Skeletal muscle satellite cell (primary cell): ENCODE results near the gene FIG4.

Experiments used
- H3K27me3 ChIP-seq: 2 replicates; pipeline ENCODE4 v1.7.0; 2013; ENCODE audit warnings: low read length; ENCODE audit not compliant: control insufficient read depth, insufficient read depth
- H3K36me3 ChIP-seq: 2 replicates; pipeline ENCODE4 v1.7.0; 2013; ENCODE audit warnings: mild to moderate bottlenecking, control low read depth, low read length; ENCODE audit not compliant: insufficient read depth
- H3K4me1 ChIP-seq: 2 replicates; pipeline ENCODE4 v1.7.0; 2013; ENCODE audit warnings: low read length; ENCODE audit not compliant: control insufficient read depth, insufficient read depth
- H3K4me2 ChIP-seq: 2 replicates; pipeline ENCODE4 v1.7.0; 2013; ENCODE audit warnings: mild to moderate bottlenecking, low read length
- H3K4me3 ChIP-seq: 2 replicates; pipeline ENCODE4 v1.7.0; 2013; ENCODE audit warnings: low read length
- H3K9ac ChIP-seq: 2 replicates; pipeline ENCODE4 v1.7.0; 2013; ENCODE audit warnings: mild to moderate bottlenecking, low read depth, low read length, moderate library complexity
- H3K9me3 ChIP-seq: replicated peaks from 2 replicates; pipeline ENCODE4 v1.7.0; 2013; ENCODE audit warnings: mild to moderate bottlenecking, control low read depth, low read length

The FIG4 gene

GRCh38 chr6:109799664-109800063, 108.6 kb downstream of the FIG4 start:
- no peak overlapping the region for H3K4me2 ChIP-seq
- H3K36me3 ChIP-seq = no peaks in the 10 kb centered on the region
- no peaks in the 10 kb centered on the region for H3K27me3 ChIP-seq
- no peak overlapping the region for H3K9ac ChIP-seq
- peaks cover 13% of the 10 kb centered on the region for H3K4me1 ChIP-seq
- H3K4me3 ChIP-seq = no peak overlapping the region
- H3K9me3 ChIP-seq = no peaks in the 10 kb centered on the region

DNA sequence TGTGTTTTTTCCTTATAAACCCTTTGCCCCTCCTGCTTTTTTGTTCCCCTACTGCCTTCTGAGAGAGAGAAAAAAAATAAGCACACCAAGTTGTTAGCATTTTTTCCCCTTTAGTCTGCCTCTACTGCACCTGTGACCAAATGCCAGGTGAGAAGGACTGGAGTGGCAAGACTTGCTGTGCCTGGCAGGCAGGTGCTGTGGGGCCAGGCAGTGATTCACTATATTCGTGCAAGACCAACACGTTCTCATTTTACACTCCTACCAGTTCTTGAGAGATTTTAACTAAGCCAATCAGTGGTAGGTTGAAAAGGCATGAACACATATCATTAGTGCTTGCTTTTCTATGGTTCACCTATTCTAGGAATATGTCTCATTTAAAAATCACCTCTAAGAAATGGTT, 109.7 kb downstream of the FIG4 start:
- no peaks in the 10 kb centered on the region for H3K27me3 ChIP-seq
- peaks cover 10% of the 10 kb centered on the region for H3K4me1 ChIP-seq
- H3K36me3 ChIP-seq = no peaks in the 10 kb centered on the region
- no peak overlapping the region for H3K9ac ChIP-seq
- H3K9me3 ChIP-seq = no peaks in the 10 kb centered on the region
- no peak overlapping the region for H3K4me2 ChIP-seq
- H3K4me3 ChIP-seq = no peak overlapping the region

DNA sequence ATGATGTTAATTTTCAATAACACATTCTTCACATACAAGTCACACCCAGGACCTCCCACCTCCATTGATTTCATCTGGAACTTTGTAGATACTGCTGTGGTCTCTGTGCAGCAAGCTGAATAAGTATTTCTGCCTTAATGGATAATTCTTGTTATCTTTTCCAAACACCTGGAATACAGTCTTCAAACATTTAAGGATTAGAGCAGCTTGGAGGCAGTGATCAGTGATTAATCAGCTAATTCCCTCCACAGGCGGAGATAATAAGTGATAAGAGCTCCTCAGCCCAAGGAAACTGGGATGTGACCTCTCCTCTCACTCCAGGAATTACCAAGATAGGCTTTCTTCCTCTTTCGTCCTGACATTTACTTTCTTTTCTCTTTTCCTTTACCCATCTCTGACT, 110.7 kb downstream of the FIG4 start:
- no peaks in the 10 kb centered on the region for H3K36me3 ChIP-seq
- no peaks in the 10 kb centered on the region for H3K27me3 ChIP-seq
- peaks cover 5% of the 10 kb centered on the region for H3K4me1 ChIP-seq
- no peak overlapping the region for H3K9ac ChIP-seq
- no peak overlapping the region for H3K4me2 ChIP-seq
- H3K4me3 ChIP-seq = no peak overlapping the region
- no peaks in the 10 kb centered on the region for H3K9me3 ChIP-seq

- Histone ChIP-seq H3K27me3 (no peaks in the 10 kb centered on the region), H3K4me2 (no peak overlapping the region), H3K4me3 (no peak overlapping the region), H3K9me3 (no peaks in the 10 kb centered on the region), H3K36me3 (no peaks in the 10 kb centered on the region), H3K4me1 (peaks cover 5% of the 10 kb centered on the region), H3K9ac (no peak overlapping the region)
Observed at GRCh38 chr6:109804020-109804419, 112.9 kb downstream of the FIG4 start.

DNA sequence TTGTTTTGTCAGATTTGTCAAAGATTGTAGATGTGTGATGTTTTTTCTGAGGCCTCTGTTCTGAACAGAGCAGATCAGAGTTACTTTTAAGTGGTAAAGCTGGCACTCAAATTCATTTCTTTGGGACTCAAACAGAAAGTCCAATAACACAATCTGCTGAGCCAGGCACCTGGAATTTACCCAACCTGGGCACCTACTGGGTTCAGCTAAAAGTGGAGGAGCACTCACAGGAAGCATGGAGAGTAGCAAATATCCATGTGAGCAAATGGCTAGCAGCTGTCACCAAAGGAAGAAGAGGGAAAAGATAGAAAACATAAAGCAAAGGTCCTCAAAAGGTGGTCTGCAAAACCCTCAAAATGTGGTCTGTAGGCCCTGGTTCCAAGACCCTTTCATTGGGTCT, 116.8 kb downstream of the FIG4 start:
- Histone ChIP-seq H3K9ac (no peak overlapping the region), H3K36me3 (no peaks in the 10 kb centered on the region)

DNA sequence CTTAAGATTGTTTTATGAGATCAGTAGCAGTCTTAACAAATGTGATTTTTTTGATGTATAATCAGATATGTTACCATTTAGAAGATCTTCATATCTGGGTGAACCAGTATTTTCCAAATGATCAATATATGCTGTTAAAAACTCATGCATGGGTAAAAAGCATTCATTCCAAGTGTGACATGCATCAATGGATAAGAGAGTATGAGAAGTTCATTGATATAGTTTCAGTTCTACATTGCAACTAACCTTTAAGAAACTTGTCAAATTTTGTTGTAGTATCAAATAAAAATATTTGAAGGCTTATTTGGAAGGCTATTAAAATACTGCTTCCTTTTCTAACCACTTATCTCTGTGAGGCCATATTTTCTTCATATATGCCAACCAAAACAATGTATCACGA, 117.7 kb downstream of the FIG4 start:
- no peaks in the 10 kb centered on the region for H3K4me1 ChIP-seq
- no peaks in the 10 kb centered on the region for H3K27me3 ChIP-seq
- H3K4me2 ChIP-seq = no peak overlapping the region
- H3K36me3 ChIP-seq = no peaks in the 10 kb centered on the region
- no peak overlapping the region for H3K4me3 ChIP-seq
- no peak overlapping the region for H3K9ac ChIP-seq
- no peaks in the 10 kb centered on the region for H3K9me3 ChIP-seq

More for the DNA sequence above, 116.8 kb downstream of the FIG4 start:
- Histone ChIP-seq H3K4me3 (no peak overlapping the region), H3K4me1 (no peaks in the 10 kb centered on the region), H3K9me3 (no peaks in the 10 kb centered on the region), H3K4me2 (no peak overlapping the region), H3K27me3 (no peaks in the 10 kb centered on the region)

DNA sequence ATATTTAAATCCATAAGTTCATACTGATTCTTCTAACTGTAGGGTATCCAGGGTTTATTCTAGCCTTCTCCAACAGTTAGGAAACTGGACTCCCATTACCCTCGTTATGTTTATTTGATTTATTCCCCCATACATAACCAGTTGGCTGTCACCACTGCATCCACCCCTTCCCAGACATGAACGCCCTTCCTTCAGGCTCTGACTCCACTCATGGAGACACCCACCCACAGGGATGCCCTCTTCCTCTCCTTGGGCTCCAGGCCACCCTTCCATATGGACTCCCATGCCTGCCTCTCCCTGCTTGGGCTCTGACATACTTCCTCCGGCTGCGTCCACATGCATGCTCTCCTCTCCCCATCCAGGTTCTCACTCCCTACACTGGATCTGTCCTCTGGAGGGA, 124.0 kb downstream of the FIG4 start:
- Histone ChIP-seq H3K4me1 (peaks cover 2% of the 10 kb centered on the region), H3K9ac (no peak overlapping the region), H3K4me3 (no peak overlapping the region), H3K9me3 (no peaks in the 10 kb centered on the region), H3K4me2 (no peak overlapping the region), H3K36me3 (no peaks in the 10 kb centered on the region), H3K27me3 (no peaks in the 10 kb centered on the region)

DNA sequence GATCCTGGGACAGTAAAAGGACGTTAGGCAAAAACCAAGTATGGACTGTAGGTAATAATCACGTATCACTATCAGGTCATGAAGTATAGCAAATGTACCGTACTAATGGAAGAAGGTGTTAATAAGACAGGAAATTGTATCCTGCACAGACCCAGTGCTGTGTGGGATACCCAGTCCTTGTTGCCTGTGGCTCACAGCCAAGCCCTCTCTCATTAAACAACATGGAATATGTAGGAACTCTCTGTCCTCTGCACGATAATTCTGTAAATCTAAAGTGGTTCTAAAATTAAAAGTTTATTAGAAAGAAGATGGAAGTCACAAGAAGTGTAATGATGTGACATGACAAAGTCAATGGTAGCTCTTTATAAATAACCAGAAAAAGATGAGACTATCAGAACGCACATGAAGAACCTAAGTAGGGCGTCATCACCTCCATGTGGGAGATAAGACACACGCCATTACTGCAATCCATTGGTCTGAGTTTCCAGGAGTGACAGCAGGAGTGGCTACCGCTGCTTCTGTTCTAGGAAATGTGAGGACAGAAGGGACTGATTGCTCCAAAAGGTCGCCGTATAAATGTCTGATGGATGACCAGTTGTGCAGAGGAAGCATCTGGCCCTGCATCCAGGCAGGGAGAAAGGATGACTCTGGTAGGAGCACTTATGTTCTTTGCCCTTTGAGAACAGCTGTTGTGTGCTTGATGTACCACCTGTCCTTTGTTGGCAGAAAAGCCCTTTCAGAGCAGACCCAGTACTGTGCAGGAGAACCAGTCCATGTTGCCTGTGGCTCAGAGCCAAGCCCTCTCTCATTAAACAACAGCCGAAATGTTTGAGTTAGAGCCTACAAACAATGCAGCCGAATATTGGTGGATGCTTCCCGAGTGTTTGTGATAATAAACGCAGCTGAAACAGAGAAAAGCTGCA, 125.6 kb downstream of the FIG4 start:
- Histone ChIP-seq H3K4me1 (peaks cover 2% of the 10 kb centered on the region), H3K36me3 (no peaks in the 10 kb centered on the region), H3K27me3 (no peaks in the 10 kb centered on the region), H3K4me3 (no peak overlapping the region), H3K4me2 (no peak overlapping the region), H3K9me3 (no peaks in the 10 kb centered on the region), H3K9ac (no peak overlapping the region)

GRCh38 chr6:109820706-109821350, 129.7 kb downstream of the FIG4 start:
- Histone ChIP-seq H3K36me3 (no peaks in the 10 kb centered on the region), H3K9me3 (no peaks in the 10 kb centered on the region)

DNA sequence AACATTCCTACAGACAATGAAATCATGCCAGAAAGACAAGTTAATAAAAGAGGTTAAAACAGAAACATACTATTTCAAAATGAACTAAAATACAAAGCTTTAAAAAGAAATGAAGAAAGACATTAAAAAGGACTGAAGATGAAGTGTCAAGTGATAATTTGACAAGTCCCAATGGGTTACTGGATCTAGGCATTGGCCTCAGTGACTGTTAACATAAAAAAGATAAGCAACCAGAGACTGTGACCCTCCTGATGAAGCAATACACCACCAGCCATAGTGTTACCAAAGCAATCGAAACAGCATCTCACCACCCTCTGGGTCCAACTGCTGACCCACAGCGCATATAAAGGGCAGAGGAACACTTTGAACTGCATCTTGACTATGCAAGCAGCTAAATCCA, 130.3 kb downstream of the FIG4 start:
- no peak overlapping the region for H3K4me3 ChIP-seq
- no peak overlapping the region for H3K9ac ChIP-seq
- no peaks in the 10 kb centered on the region for H3K27me3 ChIP-seq
- H3K9me3 ChIP-seq = no peaks in the 10 kb centered on the region
- H3K4me1 ChIP-seq = peaks cover 2% of the 10 kb centered on the region
- H3K4me2 ChIP-seq = no peak overlapping the region
- no peaks in the 10 kb centered on the region for H3K36me3 ChIP-seq

More at GRCh38 chr6:109820706-109821350, 129.7 kb downstream of the FIG4 start:
- Histone ChIP-seq H3K9ac (no peak overlapping the region), H3K4me3 (no peak overlapping the region), H3K4me2 (no peak overlapping the region), H3K27me3 (no peaks in the 10 kb centered on the region), H3K4me1 (peaks cover 2% of the 10 kb centered on the region)

DNA sequence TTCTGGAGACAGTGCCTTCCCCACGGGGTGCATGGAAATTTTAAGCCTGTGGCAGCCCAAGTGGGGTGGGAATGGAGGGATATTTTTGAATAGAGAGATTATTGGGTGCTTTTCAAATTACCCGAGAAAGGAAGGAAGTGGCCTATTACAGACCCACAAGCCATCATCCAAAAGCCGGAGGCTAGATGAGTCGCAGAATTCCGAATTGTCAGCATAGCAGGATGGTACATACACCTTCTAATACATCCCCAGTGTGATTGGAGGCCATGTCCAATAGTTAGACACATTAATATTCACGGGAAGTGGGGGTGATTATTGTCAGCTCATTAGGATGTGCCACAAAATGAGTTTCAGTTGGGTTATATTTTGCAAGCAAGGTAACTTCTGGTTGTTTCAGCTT, 133.0 kb downstream of the FIG4 start:
- Histone ChIP-seq H3K4me2 (no peak overlapping the region), H3K9me3 (no peaks in the 10 kb centered on the region), H3K4me1 (no peaks in the 10 kb centered on the region), H3K27me3 (no peaks in the 10 kb centered on the region), H3K4me3 (no peak overlapping the region), H3K9ac (no peak overlapping the region), H3K36me3 (no peaks in the 10 kb centered on the region)

- Histone ChIP-seq H3K9ac (no peak overlapping the region), H3K4me2 (no peak overlapping the region), H3K9me3 (no peaks in the 10 kb centered on the region), H3K27me3 (no peaks in the 10 kb centered on the region), H3K36me3 (no peaks in the 10 kb centered on the region), H3K4me1 (no peaks in the 10 kb centered on the region), H3K4me3 (no peak overlapping the region)
Observed at GRCh38 chr6:109826551-109826950, 135.5 kb downstream of the FIG4 start.
